ENCODE results near the gene KRTDAP.
"Not testable (repeated sequence)": the region's sequence is repeated elsewhere in the genome, so short reads cannot be mapped to it uniquely, and the experiment has no call there.

Gene KRTDAP

GRCh38 chr19:35483089-35483488, 7.2 kb downstream of the KRTDAP start:
- DNase-seq: no peak

GRCh38 chr19:35478794-35479677, 11.2 kb downstream of the KRTDAP start:
- DNase-seq: no peak

GRCh38 chr19:35476149-35476548, 14.1 kb downstream of the KRTDAP start:
- DNase-seq: no peak

DNA sequence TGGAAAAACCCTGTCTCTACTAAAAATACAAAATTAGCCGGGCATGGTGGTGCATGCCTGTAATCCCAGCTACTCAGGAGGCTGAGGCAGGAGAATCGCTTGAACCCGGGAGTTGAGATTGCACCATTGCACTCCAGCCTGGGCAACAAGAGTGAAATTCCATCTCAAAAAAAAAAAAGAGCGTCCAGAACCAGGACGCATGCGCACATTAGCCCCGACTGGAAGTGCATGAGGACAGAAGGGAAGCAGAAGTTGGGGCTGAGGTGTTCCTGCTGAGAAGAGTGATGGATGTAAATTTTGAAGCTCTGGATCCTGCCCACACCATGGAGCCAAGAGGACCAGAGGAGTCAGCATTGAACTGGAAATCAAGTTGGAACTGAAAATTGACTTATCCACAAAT, 15.7 kb downstream of the KRTDAP start:
- not testable (repeated sequence) for DNase-seq

DNA sequence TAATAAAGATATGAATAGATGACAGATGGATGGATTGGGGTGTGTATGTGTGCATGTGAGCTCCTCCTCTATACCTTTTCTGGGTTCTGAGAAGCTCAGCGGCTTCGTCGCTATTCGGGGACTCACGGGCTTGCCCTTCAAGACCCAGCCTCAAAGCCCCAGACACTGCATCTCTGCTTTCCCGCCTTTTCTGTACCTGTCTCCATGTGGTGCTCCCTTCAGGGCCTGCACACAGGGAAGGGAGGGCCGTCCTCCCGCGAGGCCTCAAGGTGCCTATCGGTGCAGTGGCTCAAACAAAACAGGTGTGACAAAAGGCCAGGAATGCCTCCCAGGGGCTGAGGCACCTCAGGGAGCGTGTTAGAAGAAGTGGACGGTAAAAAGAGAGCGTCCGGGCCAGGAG, 16.2 kb downstream of the KRTDAP start:
- no peak for DNase-seq

- DNase-seq: no peak
These were observed 18.3 kb downstream of the KRTDAP start for GRCh38 chr19:35471946-35472345.

GRCh38 chr19:35471075-35471474, 19.2 kb downstream of the KRTDAP start:
- not testable (repeated sequence) for DNase-seq

GRCh38 chr19:35470128-35470527, 20.1 kb downstream of the KRTDAP start:
- no peak for DNase-seq

DNA sequence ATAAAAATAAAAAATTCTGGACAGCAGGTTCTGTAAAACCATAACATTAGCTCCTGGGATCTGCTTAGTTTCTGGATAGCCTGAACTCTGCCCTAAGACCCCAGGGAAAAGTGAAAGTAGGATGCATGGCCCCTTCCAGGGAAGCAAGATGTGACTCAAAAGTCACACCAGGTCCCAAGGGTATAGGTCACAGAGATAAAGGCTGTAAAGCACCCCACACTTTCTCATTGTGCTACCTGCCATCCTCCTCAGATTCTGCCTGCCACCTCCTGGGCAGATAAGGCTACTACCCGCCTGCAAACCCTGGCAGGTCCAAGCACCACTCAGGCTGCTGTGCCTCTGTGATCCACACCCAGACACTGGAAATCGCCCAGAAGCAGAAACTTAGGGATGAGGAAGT, 21.6 kb downstream of the KRTDAP start:
- DNase-seq: peak; percentile 74

DNA sequence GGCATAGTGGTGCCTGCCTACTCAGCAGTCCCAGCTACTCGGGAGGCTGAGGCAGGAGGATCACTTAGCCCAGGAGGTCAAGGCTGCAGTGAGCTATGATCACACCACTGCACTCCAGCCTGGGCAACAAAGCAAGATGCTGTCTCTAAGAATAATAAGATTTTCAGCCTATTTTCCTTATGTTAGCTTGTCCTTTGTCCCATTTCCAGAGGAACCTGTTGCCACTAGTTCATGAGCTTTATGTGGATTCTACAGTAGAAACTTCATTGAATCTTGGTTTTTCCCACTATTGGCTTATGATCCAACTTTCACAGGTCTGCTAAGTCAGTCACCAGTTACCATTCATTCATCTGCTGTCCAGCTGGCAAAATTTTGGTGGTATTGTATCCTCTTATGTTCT, 24.0 kb downstream of the KRTDAP start:
- DNase-seq: no peak

GRCh38 chr19:35462956-35463355, 27.3 kb downstream of the KRTDAP start:
- DNase-seq: not testable (repeated sequence)

- no peak for DNase-seq
These were observed 27.7 kb downstream of the KRTDAP start for GRCh38 chr19:35462476-35462953.

- DNase-seq: not testable (repeated sequence)
These were observed 28.5 kb downstream of the KRTDAP start for GRCh38 chr19:35461788-35462187.

GRCh38 chr19:35461060-35461459, 29.2 kb downstream of the KRTDAP start:
- no peak for DNase-seq

GRCh38 chr19:35460608-35461007, 29.7 kb downstream of the KRTDAP start:
- no peak for DNase-seq

DNA sequence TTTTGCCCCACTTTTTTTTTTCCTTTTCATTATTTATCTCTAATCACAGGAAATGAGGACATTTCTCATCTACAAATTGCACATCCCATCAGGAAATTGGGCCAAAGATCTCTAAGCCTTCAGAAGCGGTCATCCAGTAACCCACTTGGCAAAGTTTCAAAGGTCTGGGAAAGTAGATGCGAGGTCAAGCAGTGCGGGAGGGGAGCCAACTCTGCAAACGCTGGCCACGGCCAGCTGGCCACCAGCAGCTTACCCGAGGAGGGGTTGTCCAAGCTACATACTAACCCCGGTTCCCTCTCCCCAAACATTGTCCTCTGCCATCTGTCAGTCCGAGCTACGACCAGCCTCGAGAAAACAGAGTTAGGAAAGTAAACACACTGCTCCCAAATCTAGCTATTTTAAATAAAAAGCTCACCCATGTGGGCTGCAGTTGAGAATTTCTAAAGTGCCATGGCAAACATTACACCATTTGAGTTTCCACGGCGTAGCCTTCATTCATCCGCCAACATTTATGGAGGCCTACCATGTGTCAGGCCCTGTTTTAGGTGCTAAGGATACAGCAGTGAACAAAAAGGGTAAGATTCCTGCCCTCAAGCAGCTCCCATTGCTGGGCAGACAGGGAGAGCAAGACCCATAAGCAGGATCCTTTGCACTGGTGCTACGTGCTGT, 30.7 kb downstream of the KRTDAP start:
- no peak for DNase-seq

GRCh38 chr19:35458731-35459391, 31.4 kb downstream of the KRTDAP start:
- DNase-seq: no peak

- DNase-seq: no peak
These were observed 32.1 kb downstream of the KRTDAP start for GRCh38 chr19:35458192-35458591.

DNA sequence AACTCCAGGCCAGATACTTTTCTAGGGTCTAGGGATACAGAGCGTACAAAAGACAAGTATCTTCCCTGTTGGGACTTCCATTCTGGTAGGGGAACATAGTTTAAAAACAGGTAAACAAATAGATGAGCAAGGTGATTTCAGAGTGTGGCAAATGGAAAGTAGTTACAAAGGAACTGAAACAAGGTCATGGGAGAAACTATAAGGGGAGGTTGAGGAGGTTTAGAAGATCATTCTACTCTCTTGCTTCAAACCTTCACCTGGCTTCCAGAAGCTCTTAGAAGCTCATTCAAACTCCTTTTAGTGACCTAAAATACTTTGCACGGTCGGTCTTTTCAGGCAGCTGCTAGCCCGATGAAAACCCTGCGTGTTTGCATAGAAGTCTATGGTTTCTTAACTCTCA, 33.1 kb downstream of the KRTDAP start:
- DNase-seq: no peak

DNA sequence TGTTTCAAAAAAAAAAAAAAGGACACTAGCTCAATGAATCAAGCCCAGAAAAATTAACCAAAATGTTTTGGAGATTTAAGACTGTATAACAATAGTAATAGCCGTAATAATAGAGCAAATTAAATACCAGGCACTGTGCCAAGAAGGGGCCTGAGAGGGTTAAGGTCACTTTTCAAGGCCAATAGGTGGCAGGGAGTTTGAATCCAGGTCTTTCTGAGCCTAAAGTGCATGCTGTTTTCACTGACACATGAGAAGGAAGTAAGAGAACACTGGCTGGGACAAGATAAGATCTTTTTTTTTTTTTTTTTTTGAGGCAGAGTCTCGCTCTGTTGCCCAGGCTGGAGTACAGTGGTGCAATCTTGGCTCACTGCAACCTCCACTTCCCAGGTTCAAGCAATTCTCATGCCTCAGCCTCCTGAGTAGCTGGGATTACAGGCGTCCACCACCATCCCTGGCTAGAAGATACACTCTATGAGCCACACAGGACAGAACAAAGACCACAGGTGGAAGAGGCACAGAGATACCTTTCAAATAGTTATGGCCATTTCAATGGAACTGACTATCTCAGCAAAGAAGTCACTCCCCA, 34.6 kb downstream of the KRTDAP start:
- DNase-seq: no peak

GRCh38 chr19:35454663-35455062, 35.6 kb downstream of the KRTDAP start:
- DNase-seq: no peak

- DNase-seq: no peak
These were observed 38.7 kb downstream of the KRTDAP start for GRCh38 chr19:35451338-35452096.

All from activated CD8-positive, alpha-beta memory T cell treated with anti-CD3 and anti-CD28 coated beads for 24 hours (primary cell).